Fibroblast of lung (primary cell): ENCODE data around the gene MAP3K2. TPM values are rescaled to one million over a fixed set of nuclear protein-coding genes. Genes with fewer than 3 reads are reported as not detected.

Source experiments
- DNase-seq, 2 donors: peaks; one replicate each; pipeline versions ENCODE4 v3.0.0 to v3.0.0-alpha.2; 2010; ENCODE audit warnings: low read depth in 2 of 2
- H2AFZ ChIP-seq: 2 replicates; pipeline ENCODE4 v1.5.1; 2012; ENCODE audit warnings: low read length, control low read depth, inconsistent platforms
- H3K27ac ChIP-seq: 2 replicates; pipeline ENCODE4 v1.5.1; 2011; ENCODE audit warnings: low read length, control low read depth; ENCODE audit not compliant: insufficient read depth
- H3K27me3 ChIP-seq: 2 replicates; pipeline ENCODE4 v1.5.1; 2011; ENCODE audit warnings: mild to moderate bottlenecking, low read length; ENCODE audit not compliant: control insufficient read depth, insufficient read depth
- H3K36me3 ChIP-seq: 2 replicates; pipeline ENCODE4 v1.5.1; 2011; ENCODE audit warnings: low read length; ENCODE audit not compliant: control insufficient read depth, insufficient read depth
- H3K4me1 ChIP-seq: 2 replicates; pipeline ENCODE4 v1.5.1; 2011; ENCODE audit warnings: low read length; ENCODE audit not compliant: control insufficient read depth, insufficient read depth; ENCODE audit errors: extremely low read depth
- H3K4me2 ChIP-seq: 2 replicates; pipeline ENCODE4 v1.5.1; 2011; ENCODE audit warnings: low read length, control low read depth; ENCODE audit not compliant: insufficient read depth; ENCODE audit errors: extremely low read depth
- H3K4me3 ChIP-seq, 4 experiments: fragments of 200-600 bp in 1 of 4; sonication (generic) in 1 of 4; replicated peaks in 1 of 4; 2 replicates each; pipeline ENCODE4 v1.5.1; 2011 to 2016; ENCODE audit warnings: low read length in 4 of 4, low read depth in 3 of 4, mild to moderate bottlenecking in 3 of 4, control low read depth in 2 of 4, inconsistent platforms in 1 of 4, mixed read lengths in 1 of 4; ENCODE audit not compliant: insufficient read depth in 1 of 4; ENCODE audit errors: control extremely low read depth in 1 of 4
- H3K79me2 ChIP-seq: 2 replicates; pipeline ENCODE4 v1.5.1; 2012; ENCODE audit warnings: mild to moderate bottlenecking, low read length, inconsistent platforms; ENCODE audit not compliant: control insufficient read depth, insufficient read depth
- H3K9ac ChIP-seq: 2 replicates; pipeline ENCODE4 v1.5.1; 2011; ENCODE audit warnings: mild to moderate bottlenecking, low read length, control low read depth; ENCODE audit not compliant: insufficient read depth
- H3K9me3 ChIP-seq: 2 replicates; pipeline ENCODE4 v1.5.1; 2012; ENCODE audit warnings: low read depth, low read length; ENCODE audit not compliant: control insufficient read depth, insufficient read depth
- H4K20me1 ChIP-seq: 2 replicates; pipeline ENCODE4 v1.5.1; 2011; ENCODE audit warnings: low read length; ENCODE audit not compliant: control insufficient read depth, insufficient read depth; ENCODE audit errors: extremely low read depth
- CTCF ChIP-seq, 2 donors: IDR thresholded peaks in 1 of 2; conservative IDR thresholded peaks in 1 of 2; 1 replicate in 1 of 2; 2 replicates in 1 of 2; pipeline ENCODE4 v1.5.1; 2011 to 2012; ENCODE audit warnings: low read length in 2 of 2, control low read depth in 1 of 2, inconsistent platforms in 1 of 2, low read depth in 1 of 2, mild to moderate bottlenecking in 1 of 2
- EZH2 ChIP-seq: IDR thresholded peaks from 2 replicates; pipeline ENCODE4 v1.5.1; 2012; ENCODE audit warnings: low read length, control low read depth, mild to moderate bottlenecking; ENCODE audit errors: missing control alignments
- polyA plus RNA-seq, 2 donors: library from polyadenylated mRNA; depleted of rRNA in 1 of 2; stranded (reverse) in 1 of 2; unstranded in 1 of 2; fragments of >200 nt; gene quantifications; 2 replicates each; pipeline ENCODE4 v1.2.1, GENCODE V29; 2011 to 2012; ENCODE audit warnings: missing spikeins in 1 of 2
- total RNA-seq: library from RNA; depleted of rRNA; stranded (reverse); fragments of >200 nt; gene quantifications from 2 replicates; pipeline ENCODE4 v1.2.1, GENCODE V29; 2014

MAP3K2 gene
- total and polyA plus RNA-seq, 2 donors (not counting 1 experiment from before 2014, with no cell fraction given), result 15.6 to 30.1 TPM

GRCh38 chr2:127408004-127408806 is 20.4 kb upstream of the MAP3K2 start:
- Histone ChIP-seq H3K9ac (peak overlapping the region; percentile 75), H3K36me3 (no peaks in the 10 kb centered on the region), H3K79me2 (no peaks in the 10 kb centered on the region), H3K4me1 (peaks cover 9% of the 10 kb centered on the region), H3K9me3 (no peaks in the 10 kb centered on the region), H3K27ac (peak overlapping the region; percentile 83), H4K20me1 (no peaks in the 10 kb centered on the region), H3K4me2 (peak overlapping the region; percentile 80), H3K27me3 (no peaks in the 10 kb centered on the region), H3K4me3 (peak overlapping the region in 3 of 4 experiments; percentile 19 to 54 (median 35)), H2AFZ (peak overlapping the region; percentile 58)
- peak; percentile 83 to 86 for DNase-seq
- TF ChIP-seq EZH2, result no peak
- TF ChIP-seq CTCF (conservative IDR thresholded peaks at IDR 0.05 in 1 of 2, IDR thresholded peaks at IDR 0.05 in 1 of 2; ENCODE audit: low read depth in 1 of 2, low read length in 2 of 2), result no peak

GRCh38 chr2:127407661-127408003 is 19.9 kb upstream of the MAP3K2 start:
- no peak for TF ChIP-seq EZH2
- Histone ChIP-seq H2AFZ (no peak overlapping the region), H3K4me1 (peaks cover 9% of the 10 kb centered on the region), H3K9ac (no peak overlapping the region), H4K20me1 (no peaks in the 10 kb centered on the region), H3K27me3 (no peaks in the 10 kb centered on the region), H3K79me2 (no peaks in the 10 kb centered on the region), H3K4me3 (no peak overlapping the region), H3K9me3 (no peaks in the 10 kb centered on the region), H3K27ac (no peak overlapping the region), H3K4me2 (no peak overlapping the region), H3K36me3 (no peaks in the 10 kb centered on the region)
- no peak for DNase-seq

- peaks cover 9% of the 10 kb centered on the region for H3K4me1 ChIP-seq
- no peak overlapping the region for H3K9ac ChIP-seq
- H3K4me2 ChIP-seq, result no peak overlapping the region
- no peaks in the 10 kb centered on the region for H3K79me2 ChIP-seq
- H4K20me1 ChIP-seq, result no peaks in the 10 kb centered on the region
- no peak overlapping the region for H2AFZ ChIP-seq
- no peaks in the 10 kb centered on the region for H3K27me3 ChIP-seq
- H3K27ac ChIP-seq, result no peak overlapping the region
- no peaks in the 10 kb centered on the region for H3K36me3 ChIP-seq
- no peak overlapping the region for H3K4me3 ChIP-seq
- DNase-seq, result no peak
- no peak for TF ChIP-seq EZH2
- TF ChIP-seq CTCF (conservative IDR thresholded peaks at IDR 0.05 in 1 of 2, IDR thresholded peaks at IDR 0.05 in 1 of 2; ENCODE audit: low read depth in 1 of 2, low read length in 2 of 2), result no peak
- no peaks in the 10 kb centered on the region for H3K9me3 ChIP-seq
Measured at GRCh38 chr2:127407091-127407490, 19.3 kb upstream of the MAP3K2 start.
